Neutrophil (primary cell): ENCODE data around the gene TRANK1.
A peak's percentile ranks its signal among the peaks of the same experiment; 100 is the strongest.
"Not testable (repeated sequence)": the region's sequence is repeated elsewhere in the genome, so short reads cannot be mapped to it uniquely, and the experiment has no call there.

Experiments used
- H3K27ac ChIP-seq: fragments of 200-600 bp; sonication (generic); 2 replicates; pipeline ENCODE4 v1.5.1; 2016; ENCODE audit warnings: mild to moderate bottlenecking, moderate library complexity
- H3K27me3 ChIP-seq: fragments of 200-600 bp; sonication (generic); 2 replicates; pipeline ENCODE4 v1.6.0; 2016; ENCODE audit warnings: mild to moderate bottlenecking
- H3K36me3 ChIP-seq: fragments of 200-600 bp; sonication (generic); 2 replicates; pipeline ENCODE4 v1.5.1; 2017
- H3K4me1 ChIP-seq, 2 experiments: fragments of 200-600 bp in 1 of 2; sonication (generic) in 1 of 2; 1 replicate in 1 of 2; 2 replicates in 1 of 2; pipeline versions ENCODE4 v1.5.1 to v1.6.1; 2013 to 2016; ENCODE audit warnings: low read depth in 1 of 2, low read length in 1 of 2, mild to moderate bottlenecking in 1 of 2, moderate library complexity in 1 of 2; ENCODE audit not compliant: control insufficient read depth in 1 of 2, insufficient read depth in 1 of 2
- H3K4me3 ChIP-seq, 2 experiments: fragments of 200-600 bp in 1 of 2; sonication (generic) in 1 of 2; 1 replicate in 1 of 2; 2 replicates in 1 of 2; pipeline ENCODE4 v1.5.1; 2013 to 2016; ENCODE audit warnings: low read depth in 1 of 2, low read length in 1 of 2, mild to moderate bottlenecking in 1 of 2, moderate library complexity in 1 of 2
- H3K9me3 ChIP-seq: fragments of 200-600 bp; sonication (generic); 2 replicates; pipeline ENCODE4 v1.5.1; 2016
- TF ChIP-seq, protein P1 (sequence below): fragments of 200-600 bp; sonication (generic); IDR thresholded peaks from 2 replicates; pipeline ENCODE4 v1.5.1; 2016; ENCODE audit warnings: antibody characterized with exemption

TRANK1 gene

DNA sequence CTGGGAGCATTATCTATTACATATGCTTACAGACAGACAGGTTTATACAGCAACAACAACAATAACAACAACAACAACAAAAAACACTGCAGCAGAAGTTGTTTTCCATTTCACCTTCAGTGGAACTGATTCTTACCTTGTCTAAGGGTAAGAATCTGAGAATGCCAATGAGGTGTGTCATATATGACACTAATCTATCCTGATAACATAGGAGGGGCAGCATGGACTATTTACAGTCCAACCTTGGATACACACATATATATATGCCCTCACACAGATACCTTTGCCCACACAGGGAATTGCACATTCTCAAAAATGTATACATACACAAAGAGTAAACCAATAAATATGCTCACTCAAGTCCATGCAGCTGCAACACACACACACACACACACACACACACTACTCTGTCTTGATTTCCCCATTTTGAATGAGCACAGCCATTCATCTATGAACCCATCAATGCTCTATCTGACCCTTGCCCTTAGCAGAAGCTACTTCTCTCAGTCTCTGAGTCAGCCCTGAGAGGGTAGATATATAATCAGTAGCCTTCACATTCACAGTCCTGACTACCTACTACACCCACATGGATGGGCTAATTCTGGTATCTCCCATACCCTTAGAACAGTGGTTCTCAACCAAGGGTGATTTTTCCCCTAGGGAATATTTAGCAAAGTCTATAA lies 9.7 kb upstream of the TRANK1 start:
- H3K36me3 ChIP-seq: no peaks in the 10 kb centered on the region
- no peak overlapping the region for H3K4me3 ChIP-seq
- H3K27ac ChIP-seq: no peak overlapping the region
- TF ChIP-seq, protein P1, sequence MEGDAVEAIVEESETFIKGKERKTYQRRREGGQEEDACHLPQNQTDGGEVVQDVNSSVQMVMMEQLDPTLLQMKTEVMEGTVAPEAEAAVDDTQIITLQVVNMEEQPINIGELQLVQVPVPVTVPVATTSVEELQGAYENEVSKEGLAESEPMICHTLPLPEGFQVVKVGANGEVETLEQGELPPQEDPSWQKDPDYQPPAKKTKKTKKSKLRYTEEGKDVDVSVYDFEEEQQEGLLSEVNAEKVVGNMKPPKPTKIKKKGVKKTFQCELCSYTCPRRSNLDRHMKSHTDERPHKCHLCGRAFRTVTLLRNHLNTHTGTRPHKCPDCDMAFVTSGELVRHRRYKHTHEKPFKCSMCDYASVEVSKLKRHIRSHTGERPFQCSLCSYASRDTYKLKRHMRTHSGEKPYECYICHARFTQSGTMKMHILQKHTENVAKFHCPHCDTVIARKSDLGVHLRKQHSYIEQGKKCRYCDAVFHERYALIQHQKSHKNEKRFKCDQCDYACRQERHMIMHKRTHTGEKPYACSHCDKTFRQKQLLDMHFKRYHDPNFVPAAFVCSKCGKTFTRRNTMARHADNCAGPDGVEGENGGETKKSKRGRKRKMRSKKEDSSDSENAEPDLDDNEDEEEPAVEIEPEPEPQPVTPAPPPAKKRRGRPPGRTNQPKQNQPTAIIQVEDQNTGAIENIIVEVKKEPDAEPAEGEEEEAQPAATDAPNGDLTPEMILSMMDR: no peak
- H3K9me3 ChIP-seq: no peaks in the 10 kb centered on the region
- H3K4me1 ChIP-seq: no peaks in the 10 kb centered on the region
- no peaks in the 10 kb centered on the region for H3K27me3 ChIP-seq

DNA sequence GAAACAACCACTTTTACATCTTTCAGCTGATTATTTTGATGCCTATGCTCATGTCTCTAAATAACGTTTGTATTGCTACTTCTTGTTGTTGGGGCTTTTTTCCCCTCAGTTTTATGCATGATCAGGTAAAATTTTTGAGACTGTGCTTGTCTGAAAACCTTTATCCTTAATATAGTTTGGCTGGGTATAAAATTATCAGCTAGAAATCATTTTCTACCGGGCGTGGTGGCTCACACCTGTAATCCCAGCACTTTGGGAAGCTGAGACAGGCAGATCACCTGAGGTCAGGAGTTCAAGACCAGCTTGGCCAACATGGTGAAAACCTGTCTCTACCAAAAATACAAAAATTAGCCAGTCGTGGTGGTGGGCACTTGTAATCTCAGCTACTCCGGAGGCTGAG lies 3.0 kb upstream of the TRANK1 start:
- not testable (repeated sequence) for H3K4me3 ChIP-seq, H3K27ac ChIP-seq, H3K9me3 ChIP-seq, H3K27me3 ChIP-seq, H3K36me3 ChIP-seq
- peaks cover 12 to 16% of the 10 kb centered on the region in 2 experiments for H3K4me1 ChIP-seq

DNA sequence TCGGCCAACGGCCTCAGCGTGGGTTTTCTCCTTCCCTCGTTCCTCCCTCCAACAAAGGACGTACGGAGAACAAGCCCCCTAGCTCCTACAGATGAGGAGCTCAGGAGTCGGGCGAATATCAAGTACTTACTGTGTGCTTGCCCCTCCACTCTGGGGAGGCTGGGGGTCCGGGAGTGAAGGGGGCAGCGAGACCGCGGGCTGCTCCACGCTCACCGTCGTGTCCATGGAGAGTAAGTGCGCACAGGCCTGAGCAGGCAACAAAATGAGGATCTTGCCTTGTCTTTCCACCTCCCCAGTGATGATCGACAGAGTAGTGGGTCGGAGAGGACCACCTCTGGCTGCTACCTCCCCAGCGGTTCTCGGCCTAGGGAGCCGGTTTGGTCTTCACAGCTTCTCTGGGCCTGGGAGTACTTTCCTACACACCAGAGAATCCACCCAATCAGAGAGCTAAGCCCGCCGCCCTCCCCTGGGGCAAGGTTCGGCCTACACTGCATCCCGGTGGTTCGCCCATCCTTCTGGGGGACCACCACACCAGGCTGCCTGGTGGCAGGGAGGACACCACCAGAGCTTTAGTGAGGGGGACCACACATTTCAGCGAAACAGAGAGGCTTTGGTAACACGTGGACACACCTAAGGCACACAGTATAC lies 603 bp upstream of the TRANK1 start:
- H3K4me1 ChIP-seq: peaks cover 12 to 16% of the 10 kb centered on the region in 2 experiments
- TF ChIP-seq, protein P1: no peak
- peak overlapping the region; percentile 83 to 87 for H3K4me3 ChIP-seq
- H3K27me3 ChIP-seq: peaks cover 8% of the 10 kb centered on the region
- peak overlapping the region; percentile 70 for H3K27ac ChIP-seq
- H3K36me3 ChIP-seq: no peaks in the 10 kb centered on the region
- no peaks in the 10 kb centered on the region for H3K9me3 ChIP-seq

DNA sequence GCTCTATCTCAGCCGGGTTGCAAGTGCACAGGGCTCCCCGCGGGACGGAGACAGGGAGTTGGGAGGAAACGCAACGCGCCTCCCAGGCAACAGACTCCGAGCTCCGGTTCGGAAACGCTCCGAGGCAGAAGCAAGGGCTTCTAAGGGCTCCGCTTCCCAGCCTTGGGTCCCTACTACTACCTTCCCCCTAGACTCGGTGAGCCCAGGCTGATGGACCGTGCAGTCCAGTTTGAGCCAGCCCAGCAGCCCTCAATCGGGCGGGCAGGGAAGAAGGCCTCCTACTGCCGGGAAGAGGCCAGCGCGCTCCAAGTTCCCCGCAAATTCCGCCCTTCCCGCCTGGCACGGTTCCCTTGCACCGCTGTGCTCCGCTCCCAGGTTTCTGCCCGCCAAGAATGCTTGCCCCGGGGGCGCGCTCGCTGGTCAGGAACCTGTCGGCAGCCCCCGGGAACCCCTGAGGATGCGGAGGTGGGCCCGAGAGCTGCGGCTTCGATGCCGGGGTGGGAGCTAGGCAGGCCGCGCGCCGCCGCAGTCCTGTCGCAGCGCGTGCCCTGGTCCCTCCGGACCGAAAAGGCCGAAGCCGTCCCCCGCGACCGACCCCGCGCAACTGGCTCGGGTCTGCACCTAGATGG lies 728 bp downstream of the TRANK1 start:
- H3K9me3 ChIP-seq: no peaks in the 10 kb centered on the region
- H3K27me3 ChIP-seq: peaks cover 8% of the 10 kb centered on the region
- peak overlapping the region; percentile 83 to 87 for H3K4me3 ChIP-seq
- TF ChIP-seq, protein P1: no peak
- H3K27ac ChIP-seq: peak overlapping the region; percentile 70
- no peaks in the 10 kb centered on the region for H3K36me3 ChIP-seq
- H3K4me1 ChIP-seq: peaks cover 12 to 16% of the 10 kb centered on the region in 2 experiments

DNA sequence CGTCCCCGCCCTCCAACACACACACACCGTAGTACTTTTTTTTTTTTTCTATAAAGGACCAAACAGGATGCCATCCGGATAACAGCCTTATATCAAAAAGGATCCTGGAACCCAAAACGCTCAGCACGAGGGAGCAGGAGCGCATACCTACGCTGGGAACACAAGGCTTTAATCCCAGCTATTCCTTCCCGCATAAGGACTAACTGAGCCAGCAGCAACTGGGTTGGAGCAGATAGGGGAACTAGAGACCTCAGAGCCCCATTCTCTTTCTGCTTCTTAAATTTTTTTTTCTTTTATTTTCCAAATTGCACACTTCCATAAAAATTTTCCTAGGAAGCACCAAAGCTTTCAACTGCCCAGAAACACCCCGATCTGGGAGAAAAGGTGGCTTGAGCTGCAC lies 1.3 kb downstream of the TRANK1 start:
- Histone ChIP-seq H3K9me3 (no peaks in the 10 kb centered on the region), H3K4me3 (peak overlapping the region; percentile 83 to 87), H3K27me3 (peaks cover 8% of the 10 kb centered on the region), H3K27ac (peak overlapping the region; percentile 70), H3K36me3 (no peaks in the 10 kb centered on the region), H3K4me1 (peaks cover 12 to 16% of the 10 kb centered on the region in 2 experiments)
- TF ChIP-seq, protein P1: no peak
